Endothelial cell of umbilical vein (primary cell): ENCODE data around the gene CD160.
"Not testable (repeated sequence)": the region's sequence is repeated elsewhere in the genome, so short reads cannot be mapped to it uniquely, and the experiment has no call there.

Experiments used
- CTCF ChIP-seq, 2 donors: IDR thresholded peaks; 1 replicate in 1 of 2; 2 replicates in 1 of 2; pipeline ENCODE4 v1.5.1; 2011; ENCODE audit warnings: low read length in 2 of 2, mild to moderate bottlenecking in 2 of 2, moderate library complexity in 2 of 2, control low read depth in 1 of 2, inconsistent platforms in 1 of 2, low read depth in 1 of 2; ENCODE audit not compliant: insufficient read depth in 1 of 2; ENCODE audit errors: extremely low read depth in 1 of 2
- EZH2 ChIP-seq: IDR thresholded peaks from 2 replicates; pipeline ENCODE4 v1.6.1; 2012; ENCODE audit warnings: borderline replicate concordance, low read depth, mild to moderate bottlenecking, moderate library complexity, low read length, inconsistent platforms; ENCODE audit not compliant: severe bottlenecking
- JUN ChIP-seq: IDR thresholded peaks from 2 replicates; pipeline ENCODE4 v1.6.1; 2011; ENCODE audit warnings: borderline replicate concordance, low read depth; ENCODE audit not compliant: insufficient read length, insufficient read depth
- MAX ChIP-seq: IDR thresholded peaks from 2 replicates; pipeline ENCODE4 v1.6.1; 2011; ENCODE audit not compliant: insufficient read depth, insufficient read length
- POLR2A ChIP-seq: IDR thresholded peaks from 2 replicates; pipeline ENCODE4 v1.6.1; 2012; ENCODE audit warnings: low read depth, mild to moderate bottlenecking, control low read depth, low read length
- POLR2AphosphoS5 ChIP-seq: IDR thresholded peaks from 2 replicates; pipeline ENCODE4 v1.6.1; 2012; ENCODE audit warnings: low read depth, mild to moderate bottlenecking, control low read depth, low read length, moderate library complexity; ENCODE audit not compliant: insufficient read depth

GRCh38 chr1:145766926-145767325 is 47.6 kb downstream of the CD160 start:
- TF ChIP-seq CTCF (IDR thresholded peaks at IDR 0.05; ENCODE audit: extremely low read depth in 1 of 2, insufficient read depth in 1 of 2, low read depth in 1 of 2, low read length in 2 of 2); POLR2A; EZH2; JUN; POLR2AphosphoS5; MAX: not testable (repeated sequence)
